GOT3 (cell line): ENCODE results near the gene FHOD3.
"Not testable (repeated sequence)": the region's sequence is repeated elsewhere in the genome, so short reads cannot be mapped to it uniquely, and the experiment has no call there.

Experiments
- DNase-seq: peaks from one replicate; lab custom pipeline; 2025; ENCODE audit warnings: mixed read lengths; lab: John Stamatoyannopoulos, UW

Gene FHOD3

GRCh38 chr18:36709315-36709714 is 411.8 kb downstream of the FHOD3 start:
- DNase-seq = no peak

- DNase-seq = no peak
These were observed 413.7 kb downstream of the FHOD3 start for GRCh38 chr18:36711014-36711725.

GRCh38 chr18:36711813-36712444 is 414.4 kb downstream of the FHOD3 start:
- DNase-seq = peak; percentile 30

- no peak for DNase-seq
These were observed 417.0 kb downstream of the FHOD3 start for GRCh38 chr18:36714476-36714875.

- DNase-seq = no peak
These were observed 420.1 kb downstream of the FHOD3 start for GRCh38 chr18:36717422-36718110.

- no peak for DNase-seq
These were observed 421.3 kb downstream of the FHOD3 start for GRCh38 chr18:36718705-36719328.

GRCh38 chr18:36719630-36720029 is 422.1 kb downstream of the FHOD3 start:
- no peak for DNase-seq

- DNase-seq = not testable (repeated sequence)
These were observed 423.8 kb downstream of the FHOD3 start for GRCh38 chr18:36721351-36721750.

- DNase-seq = no peak
These were observed 426.7 kb downstream of the FHOD3 start for GRCh38 chr18:36724169-36724568.

GRCh38 chr18:36724591-36725001 is 427.1 kb downstream of the FHOD3 start:
- DNase-seq = no peak

GRCh38 chr18:36728345-36728744 is 430.8 kb downstream of the FHOD3 start:
- DNase-seq = no peak

GRCh38 chr18:36729197-36729596 is 431.7 kb downstream of the FHOD3 start:
- DNase-seq = no peak

- DNase-seq = no peak
These were observed 434.8 kb downstream of the FHOD3 start for GRCh38 chr18:36732264-36732663.

GRCh38 chr18:36733150-36733549 is 435.6 kb downstream of the FHOD3 start:
- DNase-seq = no peak

GRCh38 chr18:36734596-36734995 is 437.1 kb downstream of the FHOD3 start:
- DNase-seq = no peak

- no peak for DNase-seq
These were observed 437.6 kb downstream of the FHOD3 start for GRCh38 chr18:36735130-36735529.

- no peak for DNase-seq
These were observed 438.6 kb downstream of the FHOD3 start for GRCh38 chr18:36736094-36736493.

- no peak for DNase-seq
These were observed 439.8 kb downstream of the FHOD3 start for GRCh38 chr18:36737316-36737715.

- no peak for DNase-seq
These were observed 446.9 kb downstream of the FHOD3 start for GRCh38 chr18:36744261-36744876.

- DNase-seq = no peak
These were observed 447.9 kb downstream of the FHOD3 start for GRCh38 chr18:36745219-36745975.
